Measurements from ENCODE around the gene ITGB5. TPM values are rescaled to one million over a fixed set of nuclear protein-coding genes. Genes with fewer than 3 reads are reported as not detected.

ITGB5 gene
- total and polyA plus RNA-seq, 4 donors = 21.0 to 126 (median 43.7) TPM

- Histone ChIP-seq H3K9ac (ENCODE audit: insufficient read depth in 1 of 2, low read length in 2 of 2) (no peak overlapping the region), H3K27ac (ENCODE audit: low read depth in 1 of 2, low read length in 1 of 2) (peak overlapping the region in 1 of 2 donors; percentile 79), H3K9me3 (ENCODE audit: control insufficient read depth in 4 of 4, insufficient read depth in 3 of 4, low read length in 3 of 4) (peaks cover 0 to 3% (median 0%) of the 10 kb centered on the region in 4 donors), H3K4me1 (ENCODE audit: control insufficient read depth in 5 of 5, insufficient read depth in 5 of 5, low read length in 5 of 5) (peaks cover 16 to 41% (median 29%) of the 10 kb centered on the region in 5 donors), H3K4me3 (no peak overlapping the region), H3K36me3 (ENCODE audit: control insufficient read depth in 4 of 4, insufficient read depth in 4 of 4, low read length in 4 of 4) (peaks cover 0 to 19% (median 7%) of the 10 kb centered on the region in 4 donors), H3K27me3 (ENCODE audit: control insufficient read depth in 3 of 3, insufficient read depth in 3 of 3, low read length in 2 of 3) (no peaks in the 10 kb centered on the region)
- ATAC-seq (ENCODE audit: insufficient read depth, low FRiP score) = no peak
- TF ChIP-seq CTCF (IDR thresholded peaks at IDR 0.05; ENCODE audit: control extremely low read depth, extremely low read depth) = no peak
- WGBS, 2 donors = 94 to 95% methylated on average over 10 of the region's 10 CpGs
- DNase-seq = no peak
Observed at GRCh38 chr3:124799676-124800075, 87.5 kb downstream of the ITGB5 start.

- no peaks in the 10 kb centered on the region for H3K27me3 ChIP-seq (ENCODE audit: control insufficient read depth in 3 of 3, insufficient read depth in 3 of 3, low read length in 2 of 3)
- H3K9ac ChIP-seq (ENCODE audit: insufficient read depth in 1 of 2, low read length in 2 of 2) = no peak overlapping the region
- H3K27ac ChIP-seq (ENCODE audit: low read depth in 1 of 2, low read length in 1 of 2) = no peak overlapping the region
- DNase-seq = no peak
- no peak for TF ChIP-seq CTCF (IDR thresholded peaks at IDR 0.05; ENCODE audit: control extremely low read depth, extremely low read depth)
- ATAC-seq (ENCODE audit: insufficient read depth, low FRiP score) = no peak
- H3K4me3 ChIP-seq = no peak overlapping the region
- H3K36me3 ChIP-seq (ENCODE audit: control insufficient read depth in 4 of 4, insufficient read depth in 4 of 4, low read length in 4 of 4) = peaks cover 0 to 19% (median 7%) of the 10 kb centered on the region in 4 donors
- H3K4me1 ChIP-seq (ENCODE audit: control insufficient read depth in 5 of 5, insufficient read depth in 5 of 5, low read length in 5 of 5) = peaks cover 17 to 28% (median 20%) of the 10 kb centered on the region in 5 donors
- 88 to 92% methylated on average over 4 of the region's 4 CpGs for WGBS, 2 donors
- H3K9me3 ChIP-seq (ENCODE audit: control insufficient read depth in 4 of 4, insufficient read depth in 3 of 4, low read length in 3 of 4) = no peaks in the 10 kb centered on the region
Observed at GRCh38 chr3:124797426-124797945, 89.7 kb downstream of the ITGB5 start.

- Histone ChIP-seq H3K9me3 (ENCODE audit: control insufficient read depth in 4 of 4, insufficient read depth in 3 of 4, low read length in 3 of 4) (no peaks in the 10 kb centered on the region), H3K9ac (ENCODE audit: insufficient read depth in 1 of 2, low read length in 2 of 2) (no peak overlapping the region), H3K27ac (ENCODE audit: low read depth in 1 of 2, low read length in 1 of 2) (no peak overlapping the region), H3K4me1 (ENCODE audit: control insufficient read depth in 5 of 5, insufficient read depth in 5 of 5, low read length in 5 of 5) (peaks cover 10 to 21% (median 18%) of the 10 kb centered on the region in 5 donors), H3K4me3 (no peak overlapping the region), H3K27me3 (ENCODE audit: control insufficient read depth in 3 of 3, insufficient read depth in 3 of 3, low read length in 2 of 3) (no peaks in the 10 kb centered on the region), H3K36me3 (ENCODE audit: control insufficient read depth in 4 of 4, insufficient read depth in 4 of 4, low read length in 4 of 4) (peaks cover 0 to 19% (median 7%) of the 10 kb centered on the region in 4 donors)
- WGBS, 2 donors = 96 to 99% methylated on average over 19 of the region's 19 CpGs
- DNase-seq = no peak
- ATAC-seq (ENCODE audit: insufficient read depth, low FRiP score) = no peak
- TF ChIP-seq CTCF (IDR thresholded peaks at IDR 0.05; ENCODE audit: control extremely low read depth, extremely low read depth) = no peak
Observed at GRCh38 chr3:124796477-124796876, 90.7 kb downstream of the ITGB5 start.

Data from lung (tissue), 12 donors.